GM19438 (cell line): ENCODE results near the gene PKM.

ENCODE experiments used
- ATAC-seq: cut with Tn5 transposase; IDR thresholded peaks from one replicate; pipeline ENCODE4 v1.9.1; 2021; ENCODE audit warnings: low read depth; ENCODE audit not compliant: unreplicated experiment

PKM gene

DNA sequence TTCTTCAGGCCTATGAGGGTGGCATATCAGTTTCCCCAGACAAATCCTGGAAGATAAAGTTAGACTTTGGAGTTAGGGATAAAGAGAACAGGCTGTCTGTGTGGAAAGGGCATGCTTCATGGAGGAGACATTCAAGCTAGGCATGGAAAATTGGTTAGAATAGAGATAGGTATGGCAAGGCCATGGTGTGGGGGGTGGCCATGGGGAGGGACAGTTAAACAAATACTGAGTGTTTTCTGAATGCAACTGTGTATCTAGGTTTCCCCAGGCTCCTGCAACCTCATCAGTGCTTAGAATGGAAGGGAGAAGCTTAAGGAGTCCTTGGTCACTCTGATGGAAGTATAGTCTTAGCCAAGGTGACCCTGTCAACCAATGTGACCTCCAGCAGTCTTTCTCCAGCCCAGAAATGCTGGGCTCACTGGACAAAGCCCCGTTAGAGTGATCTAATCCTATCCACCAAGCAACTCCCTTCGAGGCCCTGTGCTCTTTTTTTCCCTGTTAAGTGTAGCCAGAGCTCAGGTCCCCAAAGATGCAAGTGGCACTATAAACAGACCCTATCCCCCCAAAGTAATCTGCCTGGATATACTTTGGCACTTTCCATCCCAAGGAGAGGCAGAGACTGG is 5.5 kb upstream of the PKM start:
- ATAC-seq = no peak

DNA sequence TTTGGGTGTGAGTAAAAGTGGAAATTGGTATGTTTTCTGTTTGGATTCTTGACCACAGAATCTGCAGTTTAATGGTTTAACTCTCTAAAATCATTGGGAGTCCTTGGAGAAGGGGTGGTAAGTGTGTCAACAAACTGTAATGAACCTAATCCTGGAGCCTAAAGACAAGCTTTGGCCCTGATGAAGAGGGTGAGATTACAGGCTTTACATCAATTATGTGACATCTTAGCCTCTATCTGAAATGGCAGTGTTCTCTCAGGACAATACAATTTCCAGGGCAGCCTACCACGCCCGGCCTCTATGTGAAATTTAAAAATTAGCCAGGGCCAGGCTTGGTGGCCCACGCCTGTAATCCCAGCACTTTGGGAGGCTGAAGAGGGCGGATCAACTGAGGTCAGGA is 4.3 kb upstream of the PKM start:
- no peak for ATAC-seq

DNA sequence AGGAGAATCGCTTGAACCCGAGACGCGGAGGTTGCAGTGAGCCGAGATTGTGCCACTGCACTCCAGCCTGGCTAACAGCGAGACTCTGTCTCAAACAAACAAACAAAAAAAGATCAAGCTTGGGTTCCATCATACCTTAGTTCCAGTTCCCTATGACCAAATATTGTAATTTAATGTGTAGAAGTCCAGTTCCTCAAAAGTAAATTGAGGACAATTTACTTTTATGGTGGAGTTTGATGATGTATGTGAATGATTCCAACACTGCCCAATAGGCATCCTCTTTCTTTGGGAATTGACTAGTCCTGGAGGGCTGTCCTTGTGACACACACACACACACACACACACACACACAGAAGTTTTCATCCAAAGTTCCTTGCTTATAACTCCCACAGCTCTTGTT is 2.8 kb upstream of the PKM start:
- ATAC-seq = no peak

DNA sequence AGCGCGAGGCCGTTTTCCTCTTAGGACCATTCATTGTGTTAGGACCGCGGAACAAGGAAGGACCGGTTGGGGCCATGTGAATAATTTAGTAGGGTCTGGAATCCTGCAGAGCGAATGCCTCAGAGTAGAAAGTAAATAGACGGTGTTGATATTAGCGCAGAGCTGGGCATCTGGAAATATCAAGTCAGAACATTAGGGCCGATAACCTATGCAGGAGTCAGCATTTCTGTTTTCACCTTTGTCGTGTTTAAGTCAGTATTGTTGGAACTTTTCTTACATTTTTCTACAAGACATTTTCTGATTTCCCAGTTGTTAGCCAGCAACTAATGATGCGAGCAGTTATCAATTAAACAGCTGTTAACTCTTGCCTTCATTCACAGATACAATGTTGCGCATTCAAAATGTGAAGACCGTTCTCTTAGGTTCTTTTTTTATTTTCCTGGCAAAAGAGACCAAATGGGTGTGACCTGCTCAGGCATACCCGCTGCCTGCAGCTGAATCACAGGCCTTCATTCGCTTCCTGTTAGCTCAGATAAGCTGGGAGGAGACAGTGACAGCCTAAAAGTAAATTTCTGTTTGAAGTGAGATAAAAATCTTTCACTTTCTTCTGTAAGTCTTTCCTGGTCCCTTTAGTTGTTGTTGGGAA is 966 bp upstream of the PKM start:
- ATAC-seq = no peak

DNA sequence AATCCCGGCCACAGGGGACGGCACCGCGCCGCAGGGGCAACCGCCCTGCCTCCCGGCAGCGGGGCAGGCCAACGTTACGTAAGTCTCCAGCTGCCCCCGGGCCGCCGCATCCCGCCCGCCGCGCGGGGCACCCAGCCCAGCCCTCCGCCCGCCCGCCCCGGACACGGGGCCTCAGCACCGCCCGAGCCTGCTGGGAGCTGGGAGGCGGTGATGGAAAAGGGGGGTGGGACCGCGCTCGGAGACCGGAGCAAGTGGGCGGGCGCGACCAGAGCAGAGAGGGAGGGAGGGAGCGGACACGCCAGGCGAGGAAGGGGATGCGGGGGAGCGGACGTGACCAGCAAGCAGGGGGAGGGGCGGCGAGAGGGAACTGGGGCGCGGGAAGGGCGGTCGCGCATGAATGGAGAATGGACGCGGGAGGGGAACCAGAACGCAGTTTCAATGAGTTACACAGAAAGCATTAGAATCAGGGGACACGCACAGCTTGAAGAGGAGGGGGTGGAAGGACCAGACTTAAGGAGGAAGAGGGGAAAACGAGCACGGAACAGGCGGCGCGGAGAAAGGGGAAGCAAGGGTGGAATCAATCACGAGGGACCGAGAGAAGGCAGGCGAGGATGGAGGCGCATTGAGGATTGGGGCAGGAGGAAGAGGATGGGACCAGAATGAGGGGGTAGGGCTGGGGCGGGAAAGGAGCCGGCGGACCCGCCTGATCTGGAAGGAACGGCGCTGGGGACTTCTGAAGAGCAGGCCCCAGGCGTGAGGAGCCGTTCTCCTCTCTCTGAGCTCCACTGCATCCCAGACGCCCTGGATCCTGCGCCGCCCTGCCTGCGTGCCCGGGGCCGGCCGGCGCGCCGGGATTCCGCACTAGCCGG is 559 bp downstream of the PKM start:
- ATAC-seq = no peak

DNA sequence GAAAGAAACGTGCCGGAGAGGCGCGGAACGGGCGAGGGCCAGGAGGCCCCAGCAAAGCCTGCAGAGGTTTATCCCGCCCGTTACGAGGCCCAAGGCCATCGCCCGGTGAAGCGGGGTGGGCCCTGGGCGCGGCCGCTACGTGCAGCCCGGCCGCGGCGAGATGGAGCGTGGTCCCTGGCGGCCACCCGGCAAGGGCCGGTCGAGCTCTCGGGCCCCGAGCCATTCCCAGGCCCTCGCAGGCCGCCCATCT is 1.1 kb downstream of the PKM start:
- ATAC-seq = no peak

DNA sequence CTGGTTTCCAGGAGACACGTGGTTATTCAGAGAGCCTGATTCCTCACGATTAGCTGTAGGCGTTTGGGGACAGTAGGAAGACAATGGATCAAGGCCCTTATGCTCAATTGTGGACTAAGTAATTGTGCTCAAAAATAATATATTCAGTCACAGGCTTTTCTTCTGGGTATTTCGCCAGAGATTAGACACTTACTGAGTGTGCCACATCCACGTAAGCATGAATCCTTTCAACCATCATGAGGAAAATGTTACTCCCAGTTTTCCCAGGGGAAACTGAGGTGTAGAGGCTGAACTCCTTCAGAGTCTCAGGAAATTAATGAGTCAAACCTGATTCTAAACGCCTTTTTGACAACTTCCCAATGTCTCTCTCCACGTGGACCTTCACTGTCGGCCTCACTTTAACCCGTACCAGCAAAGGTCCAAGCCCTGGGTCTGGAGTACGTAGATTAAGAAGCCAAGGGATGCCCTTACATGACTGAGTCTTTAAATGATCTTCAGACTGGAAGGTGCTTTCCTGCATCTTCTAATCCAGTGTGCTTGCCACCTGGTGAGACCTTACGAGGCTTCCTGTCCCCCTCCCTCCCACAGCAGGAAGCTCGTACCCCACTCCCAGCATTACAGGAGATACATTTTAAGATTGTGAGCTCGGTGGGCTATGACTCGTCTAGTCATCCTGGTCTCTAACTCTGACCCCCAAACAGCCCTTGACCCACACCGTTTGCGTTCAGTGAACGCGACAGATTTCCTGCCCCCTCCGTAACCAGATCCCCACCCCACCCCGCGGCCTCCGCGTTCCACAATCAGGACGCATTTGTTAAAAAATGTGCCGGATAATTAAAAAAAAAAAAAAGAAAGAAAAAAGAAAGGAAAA is 1.7 kb downstream of the PKM start:
- ATAC-seq = no peak

DNA sequence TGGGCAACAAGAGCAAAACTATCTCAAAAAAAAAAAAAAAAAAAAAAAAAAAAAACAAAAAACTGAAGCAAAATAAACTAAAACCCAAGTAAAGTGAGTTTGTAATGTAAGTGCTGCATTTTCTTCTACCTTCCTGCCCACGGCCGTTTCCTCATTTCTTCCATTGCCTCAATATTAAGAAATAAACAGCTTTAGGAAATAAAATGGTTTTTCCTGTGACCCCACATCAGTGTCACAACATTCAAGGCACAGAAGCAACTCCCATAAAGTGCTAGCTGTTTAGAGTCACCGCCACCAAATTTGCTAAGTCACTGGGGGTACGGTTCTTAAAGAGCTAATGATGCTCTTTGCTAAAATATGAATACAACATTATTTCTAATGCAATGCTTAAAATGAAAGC is 3.3 kb downstream of the PKM start:
- no peak for ATAC-seq

DNA sequence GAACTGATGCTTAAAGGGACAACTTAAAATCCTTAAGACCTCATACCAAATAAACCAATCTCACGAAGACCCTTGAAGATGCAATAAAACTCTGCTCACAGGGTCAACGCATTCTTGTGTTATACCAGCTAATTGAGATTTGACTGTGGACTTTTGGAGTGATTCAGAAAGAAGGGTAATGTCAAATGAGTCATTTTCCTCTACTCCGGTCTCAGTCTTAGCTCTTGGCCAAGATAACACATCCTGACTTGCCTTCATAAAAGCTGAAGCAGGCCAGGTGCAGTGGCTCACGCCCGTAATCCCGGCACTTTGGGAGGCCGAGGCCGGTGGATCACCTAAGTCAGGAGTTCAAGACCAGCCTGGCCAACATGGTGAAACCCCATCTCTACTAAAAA is 3.8 kb downstream of the PKM start:
- no peak for ATAC-seq

DNA sequence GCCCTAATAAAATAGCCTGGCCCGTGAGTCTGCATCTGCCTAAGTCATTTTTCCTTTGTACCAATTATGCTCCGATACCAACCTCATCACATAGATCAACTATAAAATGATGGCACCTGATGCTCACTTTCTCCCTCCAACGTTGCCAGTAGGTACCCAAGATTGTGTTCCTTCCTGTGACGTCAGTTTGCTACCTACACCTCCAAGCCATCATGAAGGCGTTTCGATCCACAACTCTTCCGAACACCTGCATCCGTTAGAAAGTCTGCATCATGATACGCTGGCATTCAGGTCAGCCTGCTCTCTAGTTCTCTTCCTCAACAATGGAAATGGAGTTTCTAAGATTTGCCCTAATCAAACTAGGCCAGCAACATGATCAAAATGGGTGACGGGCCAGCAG is 7.7 kb downstream of the PKM start:
- ATAC-seq = no peak

DNA sequence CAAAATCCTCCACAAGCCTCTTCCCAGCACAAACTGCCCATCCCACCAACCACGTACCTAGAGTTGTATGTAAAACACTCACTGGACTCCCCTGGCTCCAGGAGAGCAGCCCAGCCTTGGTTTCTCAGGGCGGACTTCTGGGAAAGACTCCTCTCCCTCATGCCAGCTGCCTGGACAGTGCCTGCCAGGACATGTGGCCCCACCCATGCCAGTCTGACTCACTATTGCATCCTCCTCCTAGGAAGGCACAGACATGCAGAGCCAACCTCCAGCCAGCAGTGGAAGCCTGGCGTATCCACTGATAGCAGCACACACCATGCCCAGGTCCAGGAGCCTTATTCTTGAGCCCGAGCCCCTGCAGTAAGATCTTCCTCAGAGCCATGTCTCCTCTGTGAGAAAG is 8.6 kb downstream of the PKM start:
- ATAC-seq = no peak

DNA sequence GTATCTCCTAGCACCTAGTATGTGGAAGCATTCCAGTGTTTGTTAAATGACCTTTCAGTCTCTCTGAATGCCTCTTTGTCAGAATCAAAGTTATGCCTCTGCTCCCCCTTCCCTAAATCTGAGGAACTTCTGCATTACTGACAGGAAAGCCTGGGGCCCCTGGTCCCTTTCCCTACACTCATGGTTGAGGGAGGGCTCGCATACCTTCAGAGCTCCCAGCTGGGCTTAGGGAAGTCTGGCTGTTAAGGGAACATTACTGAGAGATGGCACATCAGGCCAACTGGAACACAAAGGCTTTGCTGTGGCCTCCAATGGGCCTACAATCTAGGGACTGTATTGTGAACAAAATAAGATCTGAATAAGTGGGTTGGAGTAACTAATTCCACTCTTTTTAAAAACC is 10.3 kb downstream of the PKM start:
- no peak for ATAC-seq

DNA sequence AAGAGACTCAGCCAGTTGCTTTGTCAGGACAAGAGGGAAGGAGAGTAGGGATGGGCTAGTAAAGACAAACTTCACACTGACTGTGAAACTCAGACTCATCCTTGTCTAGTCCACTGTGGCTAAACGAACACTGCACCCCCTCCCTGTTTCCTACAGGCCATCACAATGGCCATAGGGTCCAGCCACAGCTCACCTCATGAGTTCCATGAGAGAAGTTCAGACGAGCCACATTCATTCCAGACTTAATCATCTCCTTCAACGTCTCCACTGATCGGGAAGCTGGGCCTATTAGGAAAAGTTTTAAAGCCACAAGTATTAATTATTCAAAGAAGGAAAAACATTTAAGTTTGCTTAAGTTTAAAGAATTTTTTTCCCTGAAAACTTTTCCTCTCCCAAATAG is 13.8 kb downstream of the PKM start:
- no peak for ATAC-seq

DNA sequence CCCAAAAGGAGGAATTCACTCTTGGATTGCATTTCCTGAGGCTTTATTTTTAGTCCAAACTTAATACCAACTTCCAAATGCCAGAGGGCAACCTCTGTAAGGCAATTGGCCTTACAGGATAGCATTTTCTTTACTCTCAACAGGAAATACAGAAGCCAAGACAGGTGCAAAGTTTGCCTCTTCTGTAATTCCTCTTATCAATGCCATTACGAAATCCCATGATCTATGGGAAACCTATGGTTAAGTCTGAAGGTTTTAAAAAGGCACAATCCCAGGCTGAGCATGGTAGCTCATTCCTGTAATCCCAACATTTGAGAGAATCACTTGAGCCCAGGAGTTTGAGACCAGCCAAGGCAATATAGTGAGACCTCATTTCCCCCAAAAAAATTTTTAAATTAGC is 14.9 kb downstream of the PKM start:
- ATAC-seq = no peak

DNA sequence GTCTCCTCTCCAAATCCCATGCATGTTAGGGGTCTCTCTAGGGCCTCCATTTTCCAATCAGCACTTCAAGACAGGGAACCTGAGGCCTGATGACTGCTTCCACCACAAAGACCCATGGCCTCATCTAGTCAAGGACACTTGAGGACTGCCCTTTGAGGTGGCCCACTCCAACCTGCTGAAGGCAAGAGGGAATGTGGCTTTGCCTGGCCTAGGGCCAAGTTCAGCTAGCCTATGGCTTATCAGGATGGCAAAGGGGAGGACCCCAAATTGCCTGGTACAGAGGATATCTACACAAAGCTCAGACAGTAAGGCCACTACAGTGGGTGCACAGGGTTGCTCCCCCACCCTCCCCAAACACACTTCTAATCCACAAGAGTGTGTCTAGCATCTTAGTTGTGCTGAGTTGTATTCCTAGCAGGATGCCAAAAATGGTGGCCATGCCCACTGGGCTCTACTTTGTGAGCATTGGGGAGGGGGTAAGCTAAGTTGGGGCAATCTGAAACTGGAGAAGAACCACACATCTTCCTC is 23.4 kb downstream of the PKM start:
- no peak for ATAC-seq

DNA sequence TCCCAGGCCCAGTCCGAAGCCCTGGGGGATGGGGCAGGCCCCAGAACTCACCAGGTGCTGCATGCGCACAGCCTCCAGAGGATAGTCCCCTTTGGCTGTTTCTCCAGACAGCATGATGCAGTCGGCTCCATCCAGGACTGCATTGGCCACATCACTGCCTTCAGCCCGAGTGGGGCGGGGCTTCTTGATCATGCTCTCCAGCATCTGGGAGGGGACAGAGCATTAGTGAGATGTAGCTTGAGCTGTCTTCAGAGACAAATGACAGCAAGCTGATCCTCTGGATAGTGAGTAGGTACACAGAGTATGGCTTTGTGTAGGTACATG is 24.4 kb downstream of the PKM start:
- no peak for ATAC-seq

DNA sequence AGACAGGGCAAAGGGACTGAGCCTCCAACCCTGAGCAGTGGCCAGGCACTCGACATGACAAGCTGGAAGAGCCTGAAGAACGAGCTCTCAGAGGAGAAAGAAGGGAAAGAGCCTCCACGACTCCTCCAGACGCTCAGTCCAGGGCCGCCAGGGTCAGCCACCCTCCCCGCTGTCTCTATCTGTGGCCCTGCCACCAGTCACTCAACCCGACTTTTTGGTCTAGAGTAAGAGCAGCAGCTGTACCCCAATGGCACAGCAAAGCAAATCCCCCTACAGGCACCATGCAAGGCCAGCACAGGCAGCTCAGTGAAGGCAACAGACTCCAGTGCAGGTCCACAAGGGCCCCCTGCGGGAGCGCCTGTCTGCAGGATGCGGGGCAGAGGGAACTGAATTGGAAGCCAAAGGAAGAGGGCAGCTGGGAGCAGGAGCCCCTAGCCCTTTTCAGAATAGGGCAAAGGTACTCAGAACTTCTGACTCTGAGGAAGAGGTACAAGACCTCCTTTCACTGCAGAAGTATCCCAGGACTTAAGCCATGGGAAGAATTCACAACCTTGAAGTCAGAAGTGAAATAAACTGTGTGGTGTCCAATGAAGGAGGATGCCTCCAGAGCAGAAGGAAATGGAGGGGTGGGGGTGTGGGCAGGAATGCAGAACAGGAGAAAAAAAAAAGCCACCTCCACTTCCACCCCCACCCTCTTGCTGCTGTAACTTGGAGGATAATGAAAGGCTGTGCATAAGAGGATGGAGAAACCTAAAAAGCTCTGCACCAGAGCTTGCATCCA is 24.9 kb downstream of the PKM start:
- no peak for ATAC-seq

DNA sequence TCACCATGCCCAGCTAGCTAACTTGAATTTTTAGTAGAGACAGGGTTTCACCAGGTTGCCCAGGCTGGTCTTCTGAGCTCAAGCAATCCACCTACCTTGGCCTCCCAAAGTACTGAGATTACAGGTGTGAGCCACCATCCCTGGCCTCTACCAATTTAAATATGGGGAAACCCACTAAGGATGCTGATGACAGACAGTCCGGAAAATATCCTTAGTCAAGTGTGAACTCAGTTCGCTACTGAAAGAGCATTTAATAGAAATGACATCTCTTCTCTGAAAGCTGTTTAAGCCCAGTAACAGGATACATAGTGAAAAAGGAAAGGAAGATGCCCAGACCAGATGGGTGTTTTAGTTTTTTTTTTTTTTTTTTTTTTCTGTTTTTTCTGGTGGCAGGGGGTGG is 25.7 kb downstream of the PKM start:
- ATAC-seq = no peak

DNA sequence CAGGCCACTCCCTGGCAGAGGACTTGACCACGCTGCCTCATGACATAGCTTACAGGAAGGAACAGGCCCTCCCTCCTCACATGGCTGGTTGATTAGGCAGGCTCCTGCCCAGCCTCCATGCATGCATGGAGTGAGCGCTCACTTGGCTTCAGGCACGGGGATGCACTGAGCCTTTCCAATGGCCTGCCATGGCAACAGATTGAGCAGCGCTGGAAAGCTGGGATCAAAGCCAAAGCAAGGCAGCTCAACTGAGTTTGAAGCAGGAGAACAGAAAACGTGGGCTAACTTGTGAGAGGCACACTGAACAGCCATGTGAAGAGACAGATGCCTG is 27.5 kb downstream of the PKM start:
- no peak for ATAC-seq

DNA sequence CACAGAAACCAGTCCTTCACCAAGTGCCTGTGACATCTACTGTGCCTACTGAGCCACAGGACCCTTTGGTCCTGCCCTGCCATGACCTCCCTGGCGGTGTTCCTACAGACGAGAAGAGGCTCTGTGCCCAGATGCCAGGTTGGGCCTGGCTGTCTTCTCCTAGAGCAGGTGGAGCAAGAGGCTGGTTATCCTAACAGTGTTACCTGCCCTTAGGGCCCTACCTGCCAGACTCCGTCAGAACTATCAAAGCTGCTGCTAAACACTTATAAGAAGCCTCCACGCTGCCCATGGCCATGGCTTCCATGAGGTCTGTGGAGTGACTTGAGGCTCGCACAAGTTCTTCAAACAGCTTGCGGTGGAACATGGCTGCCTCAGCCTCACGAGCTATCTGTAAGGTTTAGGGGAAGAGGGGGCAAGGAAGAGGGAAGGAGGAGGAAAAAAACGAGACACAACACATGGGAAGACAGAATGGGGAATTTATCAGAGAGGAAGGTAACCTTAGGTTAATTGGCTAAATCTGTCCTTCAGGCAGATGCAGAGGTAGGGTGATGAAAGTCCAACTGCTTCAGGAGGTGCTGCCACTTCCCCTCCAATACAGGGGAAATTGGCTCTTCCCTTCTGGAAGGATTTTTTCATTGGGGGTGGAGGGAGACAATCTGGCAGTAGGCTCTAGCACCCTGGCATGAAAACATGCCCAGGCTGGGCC is 28.0 kb downstream of the PKM start:
- ATAC-seq = no peak
